K562 treated with DMSO at 1 percent for 48 hours (cell line): ENCODE results near the gene TMEM200C. TPM values are rescaled to one million over a fixed set of nuclear protein-coding genes. Genes with fewer than 3 reads are reported as not detected.

Source experiments
- total RNA-seq: library from RNA; unstranded; fragments of 300-600 nt; gene quantifications from 2 replicates; pipeline ENCODE4 v1.2.3, GENCODE V29; 2022; ENCODE audit warnings: low replicate concordance; ENCODE audit errors: extremely low read depth

The TMEM200C gene
- total RNA-seq: not detected in 2 replicates

DNA sequence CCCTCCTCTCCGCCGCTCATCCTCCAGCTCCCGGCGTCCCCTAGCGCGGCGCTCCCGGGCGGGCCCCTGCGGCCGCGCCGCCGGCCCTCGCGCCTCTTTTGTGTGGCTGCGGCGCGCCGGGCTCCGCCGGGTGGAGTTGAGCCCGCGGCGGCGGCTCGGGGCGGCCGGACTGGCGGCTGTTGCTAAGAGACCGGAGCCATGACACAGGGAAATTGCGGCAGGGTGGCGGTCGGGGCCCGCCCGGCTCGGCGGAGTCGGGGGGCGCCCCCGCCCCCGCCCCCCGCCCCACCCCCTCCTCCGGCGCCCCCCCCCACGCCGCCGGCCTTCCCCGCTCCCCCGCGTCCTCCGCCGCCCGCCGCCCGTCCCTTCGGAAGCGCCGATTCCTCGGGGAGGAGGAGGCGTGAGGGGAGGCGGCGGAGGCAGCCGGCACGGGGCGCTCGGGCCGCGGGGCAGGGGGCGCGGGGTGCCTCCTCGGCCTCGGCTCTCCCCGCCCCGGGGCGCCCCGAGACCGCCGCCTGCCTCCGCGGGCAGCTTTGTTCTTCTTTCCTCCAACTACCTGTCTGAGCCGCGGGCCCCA lies at the start of gene TMEM200C:
Gene TMEM200C, minus strand, starts transcription at position 224 of the 577 bp plus-strand sequence. CDS start 3,459 bp downstream, outside the sequence.

